Measurements from ENCODE around the gene MGMT. TPM values are rescaled to one million over a fixed set of nuclear protein-coding genes. Genes with fewer than 3 reads are reported as not detected.

The MGMT gene
- total and polyA plus RNA-seq, 2 of the 4 experiments (the other 2 are of a cell fraction): 11.5 to 17.8 TPM

GRCh38 chr10:129583831-129584230 is 116.8 kb downstream of the MGMT start:
- Histone ChIP-seq H2BK20ac (ENCODE audit: low read depth, low read length) (no peak overlapping the region), H4K20me1 (ENCODE audit: insufficient read depth, low read length) (no peaks in the 10 kb centered on the region), H3K4me3 (ENCODE audit: insufficient read depth, low read depth, low read length) (no peak overlapping the region), H3K18ac (ENCODE audit: low read depth, low read length) (no peak overlapping the region), H3K27me3 (ENCODE audit: control insufficient read depth, insufficient read depth, low read length) (no peaks in the 10 kb centered on the region), H2BK15ac (ENCODE audit: low read depth, low read length) (no peak overlapping the region), H4K5ac (ENCODE audit: low read depth, low read length) (no peak overlapping the region), H4K91ac (ENCODE audit: insufficient read depth, low read depth, low read length) (no peak overlapping the region), H3K79me1 (ENCODE audit: low read depth in 1 of 2, low read length in 2 of 2) (no peaks in the 10 kb centered on the region; a peak in 1 of 4 replicates), H2AFZ (replicated peaks; ENCODE audit: low read length, poor library complexity) (no peak overlapping the region), H2BK120ac (ENCODE audit: low read depth, low read length) (no peak overlapping the region), H3K27ac (ENCODE audit: insufficient read depth, low read length) (no peak overlapping the region), H3K36me3 (ENCODE audit: control insufficient read depth, insufficient read depth, low read length) (no peaks in the 10 kb centered on the region), H3K23ac (ENCODE audit: low read depth, low read length) (no peak overlapping the region), H2AK5ac (ENCODE audit: low read depth, low read length) (no peak overlapping the region), H3K4me1 (ENCODE audit: control insufficient read depth, insufficient read depth, low read length) (no peaks in the 10 kb centered on the region), H3K9ac (ENCODE audit: low read depth, low read length) (no peak overlapping the region), H3K9me3 (ENCODE audit: control insufficient read depth, insufficient read depth, low read length) (peaks cover 23% of the 10 kb centered on the region), H2BK5ac (ENCODE audit: low read depth, low read length, poor library complexity, severe bottlenecking) (no peak overlapping the region), H3K4me2 (ENCODE audit: low read depth, low read length) (no peak overlapping the region), H3K14ac (replicated peaks; ENCODE audit: low read depth, low read length) (no peak overlapping the region), H4K8ac (ENCODE audit: low read depth in 2 of 2, low read length in 2 of 2) (no peak overlapping the region), H3K4ac (ENCODE audit: low read depth, low read length) (no peak overlapping the region), H3K56ac (ENCODE audit: extremely low read depth, insufficient read depth, low read length) (no peak overlapping the region), H2AK9ac (replicated peaks; ENCODE audit: low read depth, low read length, poor library complexity) (no peak overlapping the region), H3K9me1 (ENCODE audit: insufficient read depth, low read length) (no peaks in the 10 kb centered on the region)
- POLR2A ChIA-PET (ENCODE audit: unreplicated experiment): no interaction called here
- in situ Hi-C loops (cut with MboI; ENCODE audit: low sequenced_read_pairs): no loop called here
- intact Hi-C loops (cut with micrococcal nuclease): no loop called here
- 94% methylated on average over 4 of the region's 8 CpGs; no CpG with 5 or more reads in 1 of the 2 experiments for WGBS, 2 experiments (ENCODE audit: extremely low coverage in 2 of 2, insufficient read length in 1 of 2)
- TF ChIP-seq RAD21 (IDR thresholded peaks at IDR 0.05; ENCODE audit: low read length) (no peak), FOS (IDR thresholded peaks at IDR 0.05; ENCODE audit: low read depth, low read length) (no peak), MXI1 (IDR thresholded peaks at IDR 0.05; ENCODE audit: borderline replicate concordance, low read depth, low read length) (no peak), CHD1 (IDR thresholded peaks at IDR 0.05; ENCODE audit: low read depth, low read length) (no peak), MAFK (IDR thresholded peaks at IDR 0.05; ENCODE audit: low read depth, low read length) (no peak), RFX5 (IDR thresholded peaks at IDR 0.05; ENCODE audit: low read depth, low read length) (no peak), ELK1 (IDR thresholded peaks at IDR 0.05; ENCODE audit: borderline replicate concordance, low read depth, low read length) (no peak), NFE2L2 (IDR thresholded peaks at IDR 0.05; ENCODE audit: low read depth, low read length) (no peak), MAZ (IDR thresholded peaks at IDR 0.05; ENCODE audit: borderline replicate concordance, low read depth, low read length) (no peak), POLR2A (IDR thresholded peaks at IDR 0.05; ENCODE audit: low read depth, low read length) (no peak), BHLHE40 (IDR thresholded peaks at IDR 0.05; ENCODE audit: low read depth, low read length) (no peak), SMC3 (IDR thresholded peaks at IDR 0.05; ENCODE audit: low read depth, low read length) (no peak)
- TF ChIP-seq, protein P1, sequence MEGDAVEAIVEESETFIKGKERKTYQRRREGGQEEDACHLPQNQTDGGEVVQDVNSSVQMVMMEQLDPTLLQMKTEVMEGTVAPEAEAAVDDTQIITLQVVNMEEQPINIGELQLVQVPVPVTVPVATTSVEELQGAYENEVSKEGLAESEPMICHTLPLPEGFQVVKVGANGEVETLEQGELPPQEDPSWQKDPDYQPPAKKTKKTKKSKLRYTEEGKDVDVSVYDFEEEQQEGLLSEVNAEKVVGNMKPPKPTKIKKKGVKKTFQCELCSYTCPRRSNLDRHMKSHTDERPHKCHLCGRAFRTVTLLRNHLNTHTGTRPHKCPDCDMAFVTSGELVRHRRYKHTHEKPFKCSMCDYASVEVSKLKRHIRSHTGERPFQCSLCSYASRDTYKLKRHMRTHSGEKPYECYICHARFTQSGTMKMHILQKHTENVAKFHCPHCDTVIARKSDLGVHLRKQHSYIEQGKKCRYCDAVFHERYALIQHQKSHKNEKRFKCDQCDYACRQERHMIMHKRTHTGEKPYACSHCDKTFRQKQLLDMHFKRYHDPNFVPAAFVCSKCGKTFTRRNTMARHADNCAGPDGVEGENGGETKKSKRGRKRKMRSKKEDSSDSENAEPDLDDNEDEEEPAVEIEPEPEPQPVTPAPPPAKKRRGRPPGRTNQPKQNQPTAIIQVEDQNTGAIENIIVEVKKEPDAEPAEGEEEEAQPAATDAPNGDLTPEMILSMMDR (conservative IDR thresholded peaks at IDR 0.05; ENCODE audit: low read depth, low read length): no peak
- TF ChIP-seq, protein P2, sequence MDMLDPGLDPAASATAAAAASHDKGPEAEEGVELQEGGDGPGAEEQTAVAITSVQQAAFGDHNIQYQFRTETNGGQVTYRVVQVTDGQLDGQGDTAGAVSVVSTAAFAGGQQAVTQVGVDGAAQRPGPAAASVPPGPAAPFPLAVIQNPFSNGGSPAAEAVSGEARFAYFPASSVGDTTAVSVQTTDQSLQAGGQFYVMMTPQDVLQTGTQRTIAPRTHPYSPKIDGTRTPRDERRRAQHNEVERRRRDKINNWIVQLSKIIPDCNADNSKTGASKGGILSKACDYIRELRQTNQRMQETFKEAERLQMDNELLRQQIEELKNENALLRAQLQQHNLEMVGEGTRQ (IDR thresholded peaks at IDR 0.05; ENCODE audit: low read depth, low read length): no peak
- no TSS peak for BruUV-seq (replicated peaks)
- CTCF ChIA-PET: no interaction called here
- dilution Hi-C loops (cut with HindIII; ENCODE audit: low sequenced_read_pairs, unreplicated experiment): no loop called here
- DNase-seq (no peak), ATAC-seq (ENCODE audit: low read depth) (no peak)

All from IMR-90 (cell line).